ENCODE results near the gene SV2A. TPM values are rescaled to one million over a fixed set of nuclear protein-coding genes. Genes with fewer than 3 reads are reported as not detected.
A peak's percentile ranks its signal among the peaks of the same experiment; 100 is the strongest.
"Not testable (repeated sequence)": the region's sequence is repeated elsewhere in the genome, so short reads cannot be mapped to it uniquely, and the experiment has no call there.

Gene SV2A
- total RNA-seq, 1 experiment from 2014 or later = 4.7 TPM

- BruUV-seq (replicated peaks) = TSS peak; percentile 43
- H3K36me3 Mint-ChIP-seq (ENCODE audit: insufficient read depth, unreplicated experiment) = peaks cover 5% of the 10 kb centered on the region
- Histone ChIP-seq H3K27me3 (replicated peaks; ENCODE audit: control insufficient read depth, insufficient read depth, low read length) (no peaks in the 10 kb centered on the region), H3K36me3 (ENCODE audit: control insufficient read depth, insufficient read depth, low read length) (no peaks in the 10 kb centered on the region), H3K9me3 (no peaks in the 10 kb centered on the region), H3K4me1 (peaks cover 13% of the 10 kb centered on the region), H3K4me3 (ENCODE audit: low read depth, low read length) (peak overlapping the region; percentile 57)
- ChIA-PET POLR2A (interaction anchor here (0.5 to 4.1 kb wide), 21 partner anchors 12 to 1624 kb away, joined by 3 to 30 read pairs (median 6); partner anchors contain the start of genes BOLA1, MTMR11, OTUD7B and SF3B4), CTCF (interaction anchor here (1.0 to 1.8 kb wide), 8 partner anchors 14 to 300 kb away, joined by 3 to 9 read pairs (median 4); no protein-coding TSS in a partner anchor)
- TF ChIP-seq CTCF (IDR thresholded peaks at IDR 0.05; ENCODE audit: insufficient read depth in 1 of 2, low read depth in 1 of 2, low read length in 1 of 2, severe bottlenecking in 1 of 2, unreplicated experiment in 1 of 2) = no peak
- H3K27me3 Mint-ChIP-seq (ENCODE audit: insufficient read depth, unreplicated experiment) = no peaks in the 10 kb centered on the region
- DNase-seq = peak; percentile 89 to 94
- H3K27ac Mint-ChIP-seq (ENCODE audit: unreplicated experiment) = no peak overlapping the region
- H3K4me1 Mint-ChIP-seq (ENCODE audit: low read depth, unreplicated experiment) = peaks cover under 1% of the 10 kb centered on the region
- intact Hi-C loops (cut with micrococcal nuclease; ENCODE audit: unreplicated experiment) = loop anchor here (1.0 kb wide), 4 partner anchors 41 to 300 kb away; no protein-coding TSS in a partner anchor
- H3K4me3 Mint-ChIP-seq (ENCODE audit: unreplicated experiment) = no peak overlapping the region
- H3K9me3 Mint-ChIP-seq (ENCODE audit: unreplicated experiment) = no peaks in the 10 kb centered on the region
These were observed 30.0 kb downstream of the SV2A start for GRCh38 chr1:149887456-149888246.

- H3K27me3 ChIP-seq (replicated peaks; ENCODE audit: control insufficient read depth, insufficient read depth, low read length); H3K9me3 ChIP-seq; intact Hi-C loops (cut with micrococcal nuclease; ENCODE audit: unreplicated experiment); H3K4me1 Mint-ChIP-seq (ENCODE audit: low read depth, unreplicated experiment); H3K9me3 Mint-ChIP-seq (ENCODE audit: unreplicated experiment); H3K27ac Mint-ChIP-seq (ENCODE audit: unreplicated experiment); H3K4me3 Mint-ChIP-seq (ENCODE audit: unreplicated experiment); DNase-seq; BruUV-seq (replicated peaks); H3K36me3 ChIP-seq (ENCODE audit: control insufficient read depth, insufficient read depth, low read length); H3K27me3 Mint-ChIP-seq (ENCODE audit: insufficient read depth, unreplicated experiment): not testable (repeated sequence)
- peak overlapping the region; percentile 57 for H3K4me3 ChIP-seq (ENCODE audit: low read depth, low read length)
- peaks cover 10% of the 10 kb centered on the region for H3K36me3 Mint-ChIP-seq (ENCODE audit: insufficient read depth, unreplicated experiment)
- peaks cover 13% of the 10 kb centered on the region for H3K4me1 ChIP-seq
- CTCF ChIA-PET = interaction anchor here (1.8 kb wide), 2 partner anchors 52 to 300 kb away, joined by 6 to 9 read pairs; no protein-coding TSS in a partner anchor
- POLR2A ChIA-PET = interaction anchor here (0.6 to 4.1 kb wide), 17 partner anchors 13 to 789 kb away, joined by 3 to 30 read pairs (median 7); partner anchors contain the start of genes BOLA1, MTMR11, OTUD7B and SF3B4
These were observed 30.5 kb downstream of the SV2A start for GRCh38 chr1:149887196-149887455.

GRCh38 chr1:149886396-149887195 is 31.0 kb downstream of the SV2A start:
- Histone ChIP-seq H3K9me3 (no peaks in the 10 kb centered on the region), H3K4me3 (ENCODE audit: low read depth, low read length) (peak overlapping the region; percentile 66), H3K27me3 (replicated peaks; ENCODE audit: control insufficient read depth, insufficient read depth, low read length) (no peaks in the 10 kb centered on the region), H3K36me3 (ENCODE audit: control insufficient read depth, insufficient read depth, low read length) (no peaks in the 10 kb centered on the region), H3K4me1 (peaks cover 13% of the 10 kb centered on the region)
- no peak for TF ChIP-seq CTCF (IDR thresholded peaks at IDR 0.05; ENCODE audit: insufficient read depth in 1 of 2, low read depth in 1 of 2, low read length in 1 of 2, severe bottlenecking in 1 of 2, unreplicated experiment in 1 of 2)
- no peak overlapping the region for H3K27ac Mint-ChIP-seq (ENCODE audit: unreplicated experiment)
- no peak overlapping the region for H3K4me3 Mint-ChIP-seq (ENCODE audit: unreplicated experiment)
- BruUV-seq (replicated peaks) = TSS peak; percentile 94
- H3K27me3 Mint-ChIP-seq (ENCODE audit: insufficient read depth, unreplicated experiment) = no peaks in the 10 kb centered on the region
- DNase-seq = peak; percentile 93 to 97
- H3K4me1 Mint-ChIP-seq (ENCODE audit: low read depth, unreplicated experiment) = peaks cover 8% of the 10 kb centered on the region
- intact Hi-C loops (cut with micrococcal nuclease; ENCODE audit: unreplicated experiment) = no loop called here
- POLR2A ChIA-PET = interaction anchor here (0.6 to 4.1 kb wide), 16 partner anchors 13 to 301 kb away, joined by 3 to 30 read pairs (median 8); partner anchors contain the start of genes BOLA1, MTMR11, OTUD7B and SF3B4
- H3K9me3 Mint-ChIP-seq (ENCODE audit: unreplicated experiment) = no peaks in the 10 kb centered on the region
- H3K36me3 Mint-ChIP-seq (ENCODE audit: insufficient read depth, unreplicated experiment) = peaks cover 14% of the 10 kb centered on the region
- CTCF ChIA-PET = interaction anchor here (0.9 to 1.8 kb wide), 3 partner anchors 53 to 301 kb away, joined by 3 to 9 read pairs (median 6); no protein-coding TSS in a partner anchor

- peaks cover 13% of the 10 kb centered on the region for H3K4me1 ChIP-seq
- TSS peak; percentile 82 for BruUV-seq (replicated peaks)
- H3K36me3 Mint-ChIP-seq (ENCODE audit: insufficient read depth, unreplicated experiment) = peaks cover 14% of the 10 kb centered on the region
- H3K27me3 ChIP-seq (replicated peaks; ENCODE audit: control insufficient read depth, insufficient read depth, low read length); H3K27ac Mint-ChIP-seq (ENCODE audit: unreplicated experiment); H3K36me3 ChIP-seq (ENCODE audit: control insufficient read depth, insufficient read depth, low read length); H3K9me3 Mint-ChIP-seq (ENCODE audit: unreplicated experiment); DNase-seq; H3K9me3 ChIP-seq; H3K27me3 Mint-ChIP-seq (ENCODE audit: insufficient read depth, unreplicated experiment); intact Hi-C loops (cut with micrococcal nuclease; ENCODE audit: unreplicated experiment); H3K4me1 Mint-ChIP-seq (ENCODE audit: low read depth, unreplicated experiment); H3K4me3 Mint-ChIP-seq (ENCODE audit: unreplicated experiment): not testable (repeated sequence)
- CTCF ChIA-PET = interaction anchor here (0.9 kb wide), 1 partner anchor 301 kb away, joined by 3 read pairs; no protein-coding TSS in a partner anchor
- POLR2A ChIA-PET = interaction anchor here (0.6 to 4.1 kb wide), 10 partner anchors 14 to 135 kb away, joined by 3 to 30 read pairs (median 8); partner anchors contain the start of genes BOLA1 and MTMR11
- peak overlapping the region; percentile 66 for H3K4me3 ChIP-seq (ENCODE audit: low read depth, low read length)
These were observed 31.6 kb downstream of the SV2A start for GRCh38 chr1:149886121-149886395.
